HepG2 (cell line): ENCODE data around the gene ESYT1. TPM values are rescaled to one million over a fixed set of nuclear protein-coding genes. Genes with fewer than 3 reads are reported as not detected.
A peak's percentile ranks its signal among the peaks of the same experiment; 100 is the strongest.

ENCODE experiments used
- CAMTA2 ChIP-seq: sonication (generic); formaldehyde crosslinking; IDR thresholded peaks from 2 replicates; pipeline ENCODE4 v1.4.0; 2020; ENCODE audit warnings: mild to moderate bottlenecking, missing genetic modification reagents, borderline replicate concordance
- HOXA9 ChIP-seq: sonication (generic); formaldehyde crosslinking; IDR thresholded peaks from 2 replicates; pipeline ENCODE4 v1.8.1; 2022; ENCODE audit warnings: missing genetic modification reagents, mild to moderate bottlenecking, moderate library complexity, borderline replicate concordance
- KDM5B ChIP-seq: sonication (generic); formaldehyde crosslinking; IDR thresholded peaks from 2 replicates; pipeline ENCODE4 v1.4.0; 2020; ENCODE audit warnings: missing genetic modification reagents, mild to moderate bottlenecking, borderline replicate concordance
- MAZ ChIP-seq, 2 experiments: sonication (generic) in 1 of 2; formaldehyde crosslinking in 1 of 2; IDR thresholded peaks; 2 replicates each; pipeline versions ENCODE4 v1.5.0 to v1.6.1; 2012 to 2020; ENCODE audit warnings: low read depth in 2 of 2, mild to moderate bottlenecking in 2 of 2, borderline replicate concordance in 1 of 2, improper control_type of control experiment in 1 of 2, low read length in 1 of 2, missing genetic modification reagents in 1 of 2, moderate library complexity in 1 of 2
- PITX1 ChIP-seq: sonication (generic); formaldehyde crosslinking; IDR thresholded peaks from 2 replicates; pipeline ENCODE4 v1.5.1; 2020; ENCODE audit warnings: mild to moderate bottlenecking, missing genetic modification reagents
- RELA ChIP-seq: sonication (generic); formaldehyde crosslinking; IDR thresholded peaks from 2 replicates; pipeline ENCODE4 v1.4.0; 2020; ENCODE audit warnings: missing genetic modification reagents
- RFX3 ChIP-seq: IDR thresholded peaks from 2 replicates; pipeline ENCODE4 v1.6.1; 2016; ENCODE audit warnings: missing biosample characterization, missing genetic modification reagents
- SCMH1 ChIP-seq: sonication (generic); formaldehyde crosslinking; IDR thresholded peaks from 2 replicates; pipeline ENCODE4 v1.9.0; 2021; ENCODE audit warnings: missing genetic modification reagents, mild to moderate bottlenecking, borderline replicate concordance
- SMAD1 ChIP-seq: sonication (generic); formaldehyde crosslinking; IDR thresholded peaks from 2 replicates; pipeline ENCODE4 v1.4.0; 2020; ENCODE audit warnings: missing genetic modification reagents, low read depth, mild to moderate bottlenecking, borderline replicate concordance
- SRSF9 ChIP-seq: fragments of 200-400 bp; formaldehyde crosslinking; IDR thresholded peaks from 2 replicates; pipeline ENCODE4 v1.6.1; 2018; ENCODE audit warnings: borderline replicate concordance, mild to moderate bottlenecking, low read depth, low read length; ENCODE audit not compliant: insufficient read depth, poor library complexity, severe bottlenecking
- ZNF407 ChIP-seq: sonication (generic); formaldehyde crosslinking; IDR thresholded peaks from one replicate; pipeline ENCODE4 v1.5.1; 2020; ENCODE audit warnings: mild to moderate bottlenecking, missing genetic modification reagents; ENCODE audit errors: not compliant biosample characterization
- ZNF577 ChIP-seq: sonication (generic); formaldehyde crosslinking; IDR thresholded peaks from 2 replicates; pipeline ENCODE4 v1.4.0; 2020; ENCODE audit warnings: mild to moderate bottlenecking, low read depth, missing genetic modification reagents, borderline replicate concordance
- polyA plus RNA-seq, 8 experiments: library from polyadenylated mRNA; depleted of rRNA in 3 of 8; stranded (reverse) in 7 of 8; unstranded in 1 of 8; fragments of >200 nt; fragmentation: Illumina TruSeq in 4 of 8; extraction: Trizol in 4 of 8; gene quantifications; 2 replicates each; pipeline versions ENCODE4 v1.2.1 to v1.2.3, GENCODE V29; 2011 to 2016; ENCODE audit warnings: low read depth in 4 of 8, missing spikeins in 1 of 8, mixed read lengths in 1 of 8; ENCODE audit not compliant: insufficient read depth in 1 of 8
- total RNA-seq, 5 experiments: library from RNA; depleted of rRNA; stranded (reverse); fragments of >200 nt; fragmentation: Illumina TruSeq; extraction: Trizol; gene quantifications; 2 replicates each; pipeline ENCODE4 v1.2.3, GENCODE V29; 2016; ENCODE audit warnings: low read depth in 1 of 5
- TF ChIP-seq, protein P1 (sequence below): sonication (generic); formaldehyde crosslinking; IDR thresholded peaks from 2 replicates; pipeline ENCODE4 v1.4.0; 2020; ENCODE audit warnings: mild to moderate bottlenecking, missing genetic modification reagents, borderline replicate concordance
- TF ChIP-seq, protein P2 (sequence below): sonication (generic); formaldehyde crosslinking; IDR thresholded peaks from 2 replicates; pipeline ENCODE4 v1.8.0; 2022; ENCODE audit warnings: missing genetic modification reagents, mild to moderate bottlenecking, moderate library complexity, borderline replicate concordance

ESYT1 gene
- total and polyA plus RNA-seq, 2 of the 13 experiments (the other 11 are each of a cell fraction or from before 2014, with no cell fraction given) = 66.9 to 71.0 TPM

DNA sequence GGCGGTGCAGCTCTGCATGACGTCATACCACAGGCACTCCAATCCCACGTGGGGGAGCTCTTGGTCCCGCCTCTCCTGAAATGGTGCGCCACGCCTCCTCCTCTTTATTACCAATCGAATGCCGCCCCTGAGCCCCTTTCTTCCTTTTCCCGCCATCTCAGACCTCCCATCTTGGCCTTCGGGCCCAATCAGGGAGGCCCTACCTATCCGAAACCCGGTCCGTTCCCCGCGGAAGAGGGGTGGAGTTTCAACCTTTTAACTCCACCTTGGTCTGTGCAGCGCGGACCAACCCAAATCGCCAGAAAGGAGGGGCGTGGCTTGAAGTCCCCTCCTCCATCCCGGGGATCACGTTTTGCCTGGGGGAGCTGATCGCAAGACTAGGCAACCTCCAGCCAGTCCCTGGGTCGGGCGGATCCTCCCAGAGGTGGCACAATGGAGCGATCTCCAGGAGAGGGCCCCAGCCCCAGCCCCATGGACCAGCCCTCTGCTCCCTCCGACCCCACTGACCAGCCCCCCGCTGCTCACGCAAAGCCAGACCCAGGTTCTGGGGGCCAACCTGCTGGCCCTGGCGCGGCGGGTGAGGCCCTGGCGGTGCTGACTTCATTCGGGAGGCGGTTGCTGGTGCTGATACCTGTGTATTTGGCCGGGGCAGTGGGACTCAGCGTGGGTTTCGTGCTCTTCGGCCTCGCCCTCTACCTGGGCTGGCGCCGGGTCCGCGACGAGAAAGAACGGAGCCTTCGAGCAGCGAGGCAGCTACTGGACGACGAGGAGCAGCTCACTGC lies at the start of gene ESYT1 (continued):
- TF ChIP-seq KDM5B (CRISPR knock-in tag) = 0 out of 2 replicates have a peak, but pooled peaks have one; percentile 35
- TF ChIP-seq PITX1 (CRISPR knock-in tag) = peak; percentile 32; the same call in 1 of the 2 replicates
- no peak for TF ChIP-seq SCMH1 (CRISPR knock-in tag)
- TF ChIP-seq, protein P1, sequence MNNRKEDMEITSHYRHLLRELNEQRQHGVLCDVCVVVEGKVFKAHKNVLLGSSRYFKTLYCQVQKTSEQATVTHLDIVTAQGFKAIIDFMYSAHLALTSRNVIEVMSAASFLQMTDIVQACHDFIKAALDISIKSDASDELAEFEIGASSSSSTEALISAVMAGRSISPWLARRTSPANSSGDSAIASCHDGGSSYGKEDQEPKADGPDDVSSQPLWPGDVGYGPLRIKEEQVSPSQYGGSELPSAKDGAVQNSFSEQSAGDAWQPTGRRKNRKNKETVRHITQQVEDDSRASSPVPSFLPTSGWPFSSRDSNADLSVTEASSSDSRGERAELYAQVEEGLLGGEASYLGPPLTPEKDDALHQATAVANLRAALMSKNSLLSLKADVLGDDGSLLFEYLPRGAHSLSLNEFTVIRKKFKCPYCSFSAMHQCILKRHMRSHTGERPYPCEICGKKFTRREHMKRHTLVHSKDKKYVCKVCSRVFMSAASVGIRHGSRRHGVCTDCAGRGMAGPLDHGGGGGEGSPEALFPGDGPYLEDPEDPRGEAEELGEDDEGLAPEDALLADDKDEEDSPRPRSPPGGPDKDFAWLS = 0 out of 2 replicates have a peak, but pooled peaks have one; percentile 75
- no peak; the same call in 1 of the 2 replicates for TF ChIP-seq CAMTA2 (CRISPR knock-in tag)
- TF ChIP-seq RFX3 (CRISPR knock-in tag) = no peak
- TF ChIP-seq SRSF9 = no peak
- TF ChIP-seq RELA (CRISPR knock-in tag) = 0 out of 2 replicates have a peak, but pooled peaks have one; percentile 57
- 0 out of 2 replicates have a peak, but pooled peaks have one; percentile 4 for TF ChIP-seq SMAD1 (CRISPR knock-in tag)
- 0 out of 2 replicates have a peak, but pooled peaks have one; percentile 41 for TF ChIP-seq MAZ (IDR thresholded peaks at IDR 0.05; ENCODE audit: borderline replicate concordance, low read depth, low read length)
- TF ChIP-seq MAZ (CRISPR knock-in tag; IDR thresholded peaks at IDR 0.05; ENCODE audit: low read depth) = 0 out of 2 replicates have a peak, but pooled peaks have one; percentile 43
- TF ChIP-seq HOXA9 (CRISPR knock-in tag) = no peak
- peak; percentile 29 for TF ChIP-seq ZNF407 (CRISPR knock-in tag)
- TF ChIP-seq, protein P2, sequence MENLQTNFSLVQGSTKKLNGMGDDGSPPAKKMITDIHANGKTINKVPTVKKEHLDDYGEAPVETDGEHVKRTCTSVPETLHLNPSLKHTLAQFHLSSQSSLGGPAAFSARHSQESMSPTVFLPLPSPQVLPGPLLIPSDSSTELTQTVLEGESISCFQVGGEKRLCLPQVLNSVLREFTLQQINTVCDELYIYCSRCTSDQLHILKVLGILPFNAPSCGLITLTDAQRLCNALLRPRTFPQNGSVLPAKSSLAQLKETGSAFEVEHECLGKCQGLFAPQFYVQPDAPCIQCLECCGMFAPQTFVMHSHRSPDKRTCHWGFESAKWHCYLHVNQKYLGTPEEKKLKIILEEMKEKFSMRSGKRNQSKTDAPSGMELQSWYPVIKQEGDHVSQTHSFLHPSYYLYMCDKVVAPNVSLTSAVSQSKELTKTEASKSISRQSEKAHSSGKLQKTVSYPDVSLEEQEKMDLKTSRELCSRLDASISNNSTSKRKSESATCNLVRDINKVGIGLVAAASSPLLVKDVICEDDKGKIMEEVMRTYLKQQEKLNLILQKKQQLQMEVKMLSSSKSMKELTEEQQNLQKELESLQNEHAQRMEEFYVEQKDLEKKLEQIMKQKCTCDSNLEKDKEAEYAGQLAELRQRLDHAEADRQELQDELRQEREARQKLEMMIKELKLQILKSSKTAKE (CRISPR knock-in tag) = no peak
- no peak for TF ChIP-seq ZNF577
